GM21447 (cell line): ENCODE measurements around the gene ING4.
"Not testable (repeated sequence)": the region's sequence is repeated elsewhere in the genome, so short reads cannot be mapped to it uniquely, and the experiment has no call there.

Experiments used
- ATAC-seq: cut with Tn5 transposase; IDR thresholded peaks from one replicate; pipeline ENCODE4 v1.9.1; 2021; ENCODE audit not compliant: unreplicated experiment

The ING4 gene

DNA sequence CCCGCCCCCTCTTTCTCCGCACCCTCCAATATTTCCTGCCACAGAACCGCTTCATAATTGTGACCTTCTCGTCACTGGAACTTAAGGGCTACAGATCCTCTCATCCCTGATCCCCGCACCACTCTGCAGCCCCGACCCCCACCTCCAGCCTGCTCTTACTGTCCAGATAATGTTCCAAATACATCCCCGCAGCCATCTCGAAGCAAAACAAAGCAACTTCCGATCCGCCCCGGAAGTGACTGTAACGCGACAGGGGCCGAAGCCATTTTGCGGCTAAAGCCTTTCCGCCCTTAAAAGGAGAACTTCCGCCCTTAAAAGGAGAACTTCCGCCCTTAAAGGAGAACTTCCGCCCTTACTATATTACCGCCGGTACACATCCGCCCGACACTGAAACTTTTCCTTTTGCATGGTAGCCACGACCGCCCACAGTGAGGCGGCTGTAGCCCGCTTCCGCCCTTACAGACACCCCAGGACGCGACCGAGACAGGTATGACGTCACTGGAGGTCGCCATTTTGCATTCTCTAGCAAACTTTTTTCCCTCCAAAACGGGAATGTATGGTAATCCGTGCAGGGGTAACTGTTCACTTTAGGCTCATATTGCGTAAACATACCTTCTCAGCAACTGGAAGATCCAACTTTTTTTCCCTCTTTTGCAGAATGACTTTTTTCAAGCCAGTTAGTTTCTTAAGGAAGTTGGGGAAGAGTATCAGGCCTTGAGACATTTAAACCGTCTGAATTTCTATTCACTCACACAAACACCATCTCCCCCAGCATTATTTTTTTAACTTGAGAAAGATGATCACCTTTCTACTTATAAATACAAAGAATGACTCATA lies at the start of gene ING4:
Gene ING4 (minus strand): TSS at position 214 of the 837 bp plus-strand sequence. CDS start 18 bp downstream, at position 196.
- ATAC-seq, result peak; percentile 97

DNA sequence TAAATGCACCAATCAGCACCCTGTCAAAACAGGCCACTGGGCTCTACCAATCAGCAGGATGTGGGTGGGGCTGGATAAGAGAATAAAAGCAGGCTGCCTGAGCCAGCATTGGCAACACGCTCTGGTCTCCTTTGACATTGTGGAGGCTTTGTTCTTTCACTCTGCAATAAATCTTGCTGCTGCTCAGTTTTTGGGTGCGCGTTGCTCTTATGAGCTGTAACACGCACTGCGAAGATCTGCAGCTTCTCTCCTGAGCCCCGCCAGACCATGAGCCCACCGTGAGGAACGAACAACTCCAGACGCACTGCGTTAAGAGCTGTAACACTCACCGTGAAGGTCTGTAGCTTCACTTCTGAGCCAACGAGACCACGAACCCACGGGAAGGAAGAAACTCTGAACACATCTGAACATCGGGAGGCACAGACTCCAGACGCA lies 46.1 kb upstream of the ING4 start:
- no peak for ATAC-seq

DNA sequence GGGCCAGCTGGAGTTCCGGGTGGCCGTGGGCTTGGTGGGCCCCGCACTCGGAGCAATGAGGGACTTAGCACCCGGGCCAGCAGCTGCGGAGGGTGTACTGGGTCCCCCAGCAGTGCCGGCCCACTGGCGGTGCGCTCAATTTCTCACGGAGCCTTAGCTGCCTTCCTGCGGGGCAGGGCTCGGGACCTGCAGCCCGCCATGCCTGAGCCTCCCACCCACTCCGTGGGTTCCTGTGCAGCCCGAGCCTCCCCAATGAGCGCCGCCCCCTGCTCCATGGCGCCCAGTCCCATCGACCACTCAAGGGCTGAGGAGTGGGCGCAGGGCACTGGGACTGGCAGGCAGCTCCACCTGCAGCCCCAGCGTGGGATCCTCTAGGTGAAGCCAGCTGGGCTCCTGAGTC lies 45.4 kb upstream of the ING4 start:
- ATAC-seq, result not testable (repeated sequence)

DNA sequence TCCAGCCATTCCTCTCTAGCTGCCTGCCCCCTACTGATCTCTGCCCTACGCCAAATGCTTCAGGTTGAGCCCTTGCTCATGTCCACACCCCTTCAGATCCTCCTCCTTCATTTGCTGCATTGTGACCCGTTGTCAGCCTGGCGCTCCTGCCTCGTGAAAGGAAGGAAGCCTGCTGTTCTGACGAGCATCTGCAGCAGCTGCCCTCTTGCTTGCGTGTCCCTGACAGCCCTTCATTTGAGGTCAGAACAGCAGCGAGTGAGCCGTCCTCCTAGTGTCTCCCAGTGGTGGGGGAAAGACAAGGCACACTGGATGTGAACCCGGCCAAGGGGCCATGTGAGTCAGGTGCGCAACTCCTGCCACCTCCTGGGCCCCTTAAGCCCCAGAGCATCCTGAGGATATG lies 40.7 kb upstream of the ING4 start:
- ATAC-seq, result no peak

DNA sequence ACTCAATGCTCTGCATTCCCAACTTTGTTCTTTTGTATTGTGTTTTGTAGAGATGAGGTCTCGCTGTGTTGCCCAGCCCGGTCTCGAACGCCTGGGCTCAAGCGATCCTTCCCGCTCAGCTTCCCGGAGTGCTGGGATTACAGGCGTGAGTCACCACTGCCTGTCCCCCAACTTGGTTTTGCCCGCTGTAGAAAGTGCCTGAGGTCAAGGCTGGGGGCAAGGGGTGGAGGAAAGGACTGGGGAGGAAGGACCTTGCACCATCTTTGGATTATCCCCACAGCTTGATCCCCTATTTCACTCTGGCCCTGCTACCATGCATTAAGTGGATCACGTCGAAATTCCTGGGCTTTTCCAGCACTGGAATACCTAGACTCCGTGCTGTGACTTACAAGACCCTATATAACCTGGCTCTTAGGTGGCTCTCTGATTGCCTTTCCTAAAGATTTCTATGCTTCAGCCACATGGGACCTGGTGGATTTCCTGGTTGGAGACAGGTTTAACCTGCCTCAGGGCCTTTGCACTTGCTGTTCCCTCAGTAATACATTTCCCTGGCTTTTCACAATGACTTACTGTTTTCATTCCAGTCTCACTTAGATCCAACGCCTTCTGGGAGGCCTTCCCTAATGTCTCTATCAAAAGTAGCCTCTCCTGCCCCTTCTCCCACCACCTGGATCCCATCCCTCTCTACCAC lies 38.3 kb upstream of the ING4 start:
- ATAC-seq, result no peak

DNA sequence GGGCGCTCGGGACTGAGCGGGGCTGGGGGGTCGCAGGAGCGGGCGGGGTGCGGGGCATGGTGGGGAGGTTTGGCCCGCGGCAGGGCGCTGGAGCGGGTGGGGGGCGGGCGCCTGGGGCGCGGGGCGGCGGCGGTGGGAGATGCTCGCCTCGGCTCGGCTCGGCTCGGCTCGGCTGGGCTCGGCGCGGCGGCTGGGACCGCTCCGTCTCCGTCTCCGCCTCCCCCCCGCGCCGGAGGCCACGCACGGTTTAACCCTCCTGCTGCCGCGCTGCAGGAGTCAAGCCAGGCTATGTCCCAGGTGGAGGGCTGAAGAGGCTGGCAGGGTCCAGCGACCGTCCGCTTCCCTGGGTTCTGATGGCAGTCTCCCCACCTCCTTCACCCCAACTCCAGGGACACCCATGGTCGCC lies 37.7 kb upstream of the ING4 start, which contains the start of gene PIANP:
Gene PIANP (minus strand): TSS at position 170 of the 406 bp plus-strand sequence. CDS start 2,754 bp downstream, outside the sequence.
- ATAC-seq, result no peak

DNA sequence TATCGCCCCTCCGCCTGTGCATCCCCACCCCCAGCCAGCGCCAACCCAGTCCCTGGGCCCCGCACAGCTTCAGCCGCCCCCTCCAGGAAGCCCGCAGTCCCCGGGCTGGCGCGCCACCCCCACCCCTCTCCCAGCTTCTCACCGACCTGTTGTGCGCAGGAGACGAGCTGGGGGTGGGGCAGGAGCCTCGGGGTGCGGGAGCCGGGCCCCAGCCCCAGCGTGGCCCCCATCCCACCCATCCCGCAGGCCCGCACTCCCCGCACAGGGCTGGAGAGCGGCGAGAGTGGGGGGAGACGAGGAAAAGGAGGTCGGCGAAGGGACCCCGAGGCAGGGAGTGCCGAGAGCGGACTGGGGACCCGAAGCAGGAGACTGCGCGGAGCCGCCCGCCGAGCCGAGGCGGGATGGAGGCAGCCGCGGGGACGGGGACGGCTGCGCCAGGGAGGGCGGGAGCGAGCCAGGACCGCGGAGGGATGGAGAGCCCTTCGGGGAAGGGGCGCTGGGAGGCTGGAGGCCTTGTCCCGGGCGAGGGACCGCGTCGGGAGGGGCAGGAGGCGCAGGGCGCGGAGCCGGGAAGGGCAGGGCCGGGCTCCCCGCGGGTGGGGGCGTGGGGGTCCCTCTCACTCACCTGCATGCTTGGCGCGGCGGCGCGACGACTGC lies 37.2 kb upstream of the ING4 start:
- ATAC-seq, result no peak

DNA sequence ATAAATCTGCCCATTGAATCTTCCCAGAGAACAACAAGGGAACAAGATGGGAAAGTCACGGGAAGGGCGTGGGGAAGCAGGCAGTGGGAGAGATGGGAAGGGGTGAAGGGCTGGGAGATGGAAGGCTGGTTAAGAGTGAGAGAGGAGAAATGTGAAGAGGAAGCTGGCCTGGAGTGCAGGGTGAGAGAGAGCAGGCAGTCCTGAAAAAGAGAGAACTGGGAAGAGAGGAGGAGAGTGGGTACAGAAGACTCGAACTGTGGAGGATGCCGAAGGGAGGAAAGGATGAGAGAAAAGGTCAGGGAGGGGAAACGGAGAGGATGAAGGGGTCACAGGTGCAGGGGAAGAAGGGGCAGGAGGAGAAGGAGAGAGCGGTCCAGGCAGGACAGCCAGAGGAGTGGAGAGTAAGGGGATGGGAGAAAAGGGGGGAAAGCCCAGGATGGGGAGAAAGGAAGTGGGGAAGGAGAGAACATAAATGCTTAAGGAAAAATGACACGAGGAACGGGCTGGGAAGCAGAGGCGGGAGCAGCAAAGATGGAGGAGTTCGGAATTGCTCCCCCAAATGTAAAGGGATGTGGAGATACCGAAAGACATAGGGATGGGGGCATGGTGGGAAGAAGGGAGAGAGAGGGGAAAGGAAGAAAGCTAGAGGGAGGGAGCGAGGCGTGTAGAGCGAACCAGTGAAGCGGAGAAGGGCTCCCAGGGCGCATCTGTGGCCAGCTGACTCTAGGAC lies 36.5 kb upstream of the ING4 start:
- no peak for ATAC-seq

DNA sequence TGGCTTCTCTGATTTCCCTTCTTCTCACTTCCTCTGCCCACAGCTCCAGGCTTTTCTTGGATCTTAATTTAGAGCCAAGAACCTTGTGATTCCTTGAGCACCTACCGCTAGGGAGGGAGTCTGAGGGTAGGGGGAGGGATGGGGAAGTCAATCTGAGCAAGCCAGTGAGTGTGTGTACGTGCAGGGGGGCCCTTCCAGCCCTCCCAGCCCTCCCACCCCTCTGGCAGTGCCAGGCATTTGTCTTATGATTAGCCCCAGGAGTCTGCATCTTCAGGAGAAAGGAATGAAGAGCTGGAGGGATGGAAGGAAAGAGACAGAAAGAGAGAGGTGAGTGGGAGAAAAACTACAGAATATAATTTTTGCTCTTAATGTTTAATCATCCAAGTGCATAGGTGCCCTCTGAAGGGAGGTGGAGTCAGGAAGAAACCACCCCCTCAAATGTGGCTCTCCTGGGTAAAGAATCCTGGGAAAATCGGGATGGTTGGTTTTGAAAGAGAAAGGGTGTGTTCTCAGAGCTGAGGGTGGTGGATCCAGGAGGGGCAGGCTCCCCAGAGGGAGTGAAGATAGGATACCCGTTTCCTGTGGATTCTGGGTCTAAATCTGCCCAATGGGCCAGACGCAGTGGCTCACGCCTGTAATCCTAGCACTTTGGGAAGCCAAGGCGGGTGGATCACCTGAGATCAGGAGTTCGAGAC lies 35.6 kb upstream of the ING4 start:
- ATAC-seq, result no peak

DNA sequence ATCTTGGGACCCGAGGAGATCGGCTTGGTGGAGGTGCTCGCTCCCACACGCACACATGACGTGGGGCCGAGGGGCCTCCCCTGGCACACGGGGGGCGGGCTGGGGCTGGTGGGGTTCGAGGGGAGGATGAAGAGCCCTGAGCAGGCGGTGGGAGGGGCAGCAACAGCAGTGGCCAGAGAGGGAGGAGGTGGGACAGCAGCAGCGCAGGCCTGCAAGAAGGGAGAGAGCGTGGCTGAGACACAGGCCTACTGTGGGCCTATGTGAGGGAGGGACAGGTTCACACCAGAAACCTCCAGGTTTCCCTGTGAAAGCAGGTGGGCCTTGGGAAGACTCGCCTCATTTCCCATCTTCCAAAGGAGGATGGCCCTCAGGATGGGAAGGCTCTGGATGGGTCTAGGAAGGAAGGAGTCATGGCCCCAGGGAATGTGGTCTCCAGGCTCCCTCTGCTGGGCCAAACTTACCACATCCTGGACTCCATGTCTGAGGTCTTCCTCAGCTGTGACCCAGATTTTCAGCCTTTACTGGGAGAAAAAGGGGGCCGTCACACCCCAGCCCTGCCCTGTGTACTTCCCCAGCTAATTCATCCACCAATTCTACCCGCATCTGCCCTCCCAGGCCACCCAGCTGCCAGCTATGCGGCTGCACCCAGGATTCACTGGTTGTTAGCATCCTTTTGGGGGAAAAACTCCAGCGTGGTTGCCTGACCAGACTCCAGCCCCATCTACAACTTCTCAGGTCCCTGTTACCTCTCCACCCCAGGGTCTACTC lies 34.8 kb upstream of the ING4 start:
- no peak for ATAC-seq

DNA sequence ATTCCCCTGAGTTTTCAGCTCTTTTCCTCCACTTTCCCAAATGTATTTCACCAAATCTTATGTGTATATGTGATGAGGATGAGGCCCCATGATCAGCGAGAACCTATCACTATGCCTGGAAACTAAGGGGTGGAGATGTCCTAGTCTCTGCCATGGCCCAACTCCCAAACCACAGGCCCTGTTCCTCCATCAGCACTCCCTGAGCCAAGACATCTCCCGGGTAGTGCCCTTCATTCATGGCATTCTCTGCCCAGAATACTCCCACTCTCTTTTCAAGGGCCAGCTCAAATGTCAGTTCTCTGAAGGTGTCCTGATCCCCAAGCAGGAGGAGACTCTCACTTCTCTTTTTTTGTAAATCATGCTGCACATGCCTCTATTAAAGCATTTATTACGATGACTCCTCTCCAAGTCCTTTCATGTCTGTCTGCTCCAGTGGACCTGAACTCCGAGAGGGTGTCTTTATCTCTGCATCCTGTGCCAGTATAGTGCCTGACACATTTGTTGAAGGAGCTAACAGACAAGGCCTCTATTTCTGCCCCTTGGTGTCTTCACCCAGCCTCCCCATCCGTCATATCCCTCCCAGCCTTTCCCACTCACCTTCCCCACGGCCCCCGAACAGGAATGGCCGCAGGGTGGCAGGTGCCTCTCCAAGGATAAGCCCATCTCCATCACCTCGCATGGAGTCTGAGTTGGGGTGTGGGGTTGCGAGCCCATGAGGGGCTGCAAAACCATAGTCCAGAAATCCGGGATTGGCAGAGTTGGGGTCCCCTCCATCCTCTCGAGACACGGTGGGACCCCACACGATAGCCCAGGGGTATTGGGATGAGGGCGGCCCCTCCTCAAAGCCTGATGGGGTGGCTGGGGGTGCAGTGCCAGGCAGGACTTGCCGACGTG lies 34.0 kb upstream of the ING4 start:
- no peak for ATAC-seq

DNA sequence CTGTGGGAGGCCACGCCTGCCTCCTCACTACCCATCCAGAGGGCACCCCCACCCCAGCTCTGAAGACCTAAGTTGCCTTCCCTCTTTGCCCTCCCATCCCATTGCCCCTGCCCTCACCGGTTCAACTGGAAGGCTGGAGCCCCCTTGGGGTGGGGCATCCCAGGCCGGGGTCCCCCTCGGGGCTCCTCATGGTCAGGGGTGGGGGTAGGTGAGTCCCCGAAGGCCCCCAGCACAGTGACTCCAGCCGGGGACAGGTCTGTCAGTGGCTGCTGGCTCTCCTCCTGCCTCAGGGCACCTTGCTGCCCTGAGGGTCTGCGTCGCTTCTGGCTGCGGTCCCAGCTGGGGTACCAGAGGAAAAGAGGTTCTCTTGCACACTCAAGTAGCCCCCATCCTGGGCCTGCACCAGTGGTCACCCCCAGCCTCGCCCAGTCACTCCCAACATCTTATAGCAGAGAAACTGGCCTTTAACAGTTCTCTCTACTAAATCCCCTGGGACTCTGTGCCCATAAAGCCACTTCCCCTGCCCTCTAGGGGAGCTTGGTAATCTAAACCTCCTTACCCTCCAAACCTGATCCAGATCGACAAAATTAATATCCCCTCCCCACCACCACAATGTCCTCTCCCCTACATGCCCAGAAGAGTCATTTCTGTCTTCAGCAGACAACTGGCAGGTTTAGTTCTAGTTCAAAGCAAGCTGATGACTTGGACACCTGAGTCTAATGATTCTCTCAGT lies 32.6 kb upstream of the ING4 start:
- no peak for ATAC-seq

DNA sequence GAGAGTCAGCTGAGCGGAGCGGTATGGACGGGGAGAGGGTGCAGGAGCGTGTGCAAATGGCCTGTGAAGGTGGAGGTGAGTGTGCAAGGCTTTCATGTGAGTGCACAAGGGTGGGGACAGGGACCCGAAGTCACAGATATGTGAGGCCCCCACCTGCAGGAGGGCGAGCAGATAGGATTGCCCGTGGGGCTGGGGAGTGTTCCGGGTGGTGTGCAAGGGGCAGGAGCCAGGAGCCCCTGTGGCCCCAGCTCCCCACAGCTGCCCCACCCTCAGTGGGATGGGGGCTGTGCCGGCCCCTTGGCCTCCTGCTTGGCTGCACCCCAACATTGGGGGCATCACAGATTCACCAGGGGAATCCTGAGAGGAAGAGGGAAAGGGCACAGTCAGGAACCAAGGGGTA lies 31.8 kb upstream of the ING4 start:
- no peak for ATAC-seq

DNA sequence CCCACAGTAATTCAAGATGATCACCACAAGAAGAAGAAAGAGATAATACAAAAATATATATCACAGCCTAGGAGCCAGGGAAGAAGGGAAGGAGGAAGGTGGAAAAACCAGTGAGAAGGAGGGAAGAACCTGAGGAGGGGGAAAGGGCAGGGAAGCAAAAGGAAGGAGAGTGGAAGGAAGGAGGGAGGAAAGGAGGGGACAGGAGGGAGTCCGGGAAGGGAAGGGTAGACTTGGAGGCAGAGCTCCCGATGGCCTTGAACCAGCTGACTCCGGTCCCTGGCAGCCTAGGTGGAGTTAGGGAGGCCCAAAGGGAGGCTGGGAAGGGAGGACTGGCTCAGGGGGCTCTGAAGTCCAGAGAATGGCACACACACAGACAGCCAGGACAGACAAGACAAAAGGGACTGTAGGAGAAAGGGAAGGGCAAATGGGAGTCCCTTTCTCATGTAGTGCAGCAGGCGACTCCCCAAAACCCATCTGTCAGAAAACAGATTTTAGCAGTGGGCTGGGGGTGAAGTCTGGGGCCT lies 31.0 kb upstream of the ING4 start:
- no peak for ATAC-seq

DNA sequence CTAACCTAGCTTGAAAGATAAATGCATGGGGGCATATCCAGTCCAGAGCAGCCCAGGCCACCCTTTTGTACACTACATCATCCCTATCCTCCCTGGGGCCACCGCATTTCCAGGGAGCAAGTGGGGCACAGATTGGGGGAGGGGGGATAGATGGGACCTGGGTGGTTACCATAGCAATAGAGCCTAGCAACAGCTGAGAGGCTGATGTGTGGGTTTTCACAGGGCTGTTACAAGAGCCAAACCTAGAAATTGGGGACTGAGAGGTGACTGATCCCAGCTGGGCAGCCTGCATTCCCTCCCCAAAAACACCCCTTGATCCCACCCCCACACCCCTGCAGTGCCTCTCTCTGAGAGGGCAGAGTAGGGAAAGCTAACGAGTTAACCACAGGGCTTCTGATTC lies 30.0 kb upstream of the ING4 start:
- ATAC-seq, result no peak

DNA sequence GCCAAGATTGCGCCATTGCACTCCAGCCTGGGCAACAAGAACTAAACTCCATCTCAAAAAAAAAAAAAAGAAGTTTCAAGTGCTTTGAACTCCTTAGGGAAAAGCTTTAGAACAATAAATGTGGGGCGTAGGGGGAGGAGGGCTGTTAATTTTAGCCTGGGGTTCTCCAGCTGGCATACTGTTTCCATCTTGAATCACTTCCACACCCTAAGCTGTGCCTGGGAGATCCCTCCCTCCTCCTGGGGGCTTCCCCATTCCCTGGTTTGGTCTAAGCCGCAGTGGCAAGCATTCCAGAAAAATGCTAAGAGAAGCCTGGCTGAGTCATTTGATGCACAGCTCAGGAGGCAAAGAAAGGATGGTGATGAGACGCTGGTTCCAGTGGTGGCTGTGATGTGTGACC lies 28.6 kb upstream of the ING4 start:
- no peak for ATAC-seq

DNA sequence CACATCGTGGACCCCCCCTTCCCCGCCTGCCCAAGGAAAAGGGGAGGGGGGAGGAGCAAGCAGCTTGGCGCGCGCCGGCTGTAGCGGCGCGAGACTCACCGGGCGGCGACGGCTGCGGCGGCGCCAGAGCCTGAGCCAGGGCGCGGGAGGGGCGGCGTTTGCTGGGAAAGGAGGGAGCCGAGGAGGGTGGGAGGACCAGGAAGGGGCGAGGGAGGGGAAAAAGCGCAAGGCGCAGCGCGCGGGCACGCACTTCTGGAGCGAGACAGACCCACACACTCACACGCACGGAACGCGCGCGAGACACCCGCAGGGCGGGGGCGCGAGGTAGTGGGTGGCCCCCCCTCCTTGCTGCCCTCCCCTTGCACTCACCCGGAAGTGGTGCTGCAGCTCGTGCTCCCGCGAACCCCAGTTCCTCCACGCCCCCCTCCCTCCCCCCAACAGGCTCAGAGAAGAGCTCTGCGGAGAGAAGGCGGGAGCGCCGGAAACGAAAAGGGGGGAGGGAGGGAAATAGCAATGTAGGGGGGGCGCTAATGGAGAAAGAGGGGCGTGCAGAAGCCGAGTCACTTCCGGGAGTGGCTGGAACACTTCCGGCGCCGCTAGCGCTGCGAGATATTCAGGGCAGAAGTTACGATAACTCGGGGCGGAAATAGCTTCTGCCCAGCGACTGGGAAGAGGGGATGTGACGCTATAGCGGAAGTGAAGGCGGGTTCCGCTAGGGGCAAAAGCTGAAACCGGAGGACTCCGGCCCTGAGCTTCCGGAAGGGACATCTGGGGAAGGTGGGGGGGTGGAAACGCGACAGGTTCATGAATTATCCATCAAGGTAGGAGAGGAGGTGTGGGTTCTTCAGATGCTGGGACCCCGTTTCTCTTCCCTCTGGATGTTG lies 26.3 kb upstream of the ING4 start, which contains the start of gene ZNF384:
Gene ZNF384 (minus strand): TSS at position 377 of the 884 bp plus-strand sequence. CDS start 9,855 bp downstream, outside the sequence.
- peak; percentile 83 for ATAC-seq
